ENCODE results near the gene LCN9.

Gene LCN9

DNA sequence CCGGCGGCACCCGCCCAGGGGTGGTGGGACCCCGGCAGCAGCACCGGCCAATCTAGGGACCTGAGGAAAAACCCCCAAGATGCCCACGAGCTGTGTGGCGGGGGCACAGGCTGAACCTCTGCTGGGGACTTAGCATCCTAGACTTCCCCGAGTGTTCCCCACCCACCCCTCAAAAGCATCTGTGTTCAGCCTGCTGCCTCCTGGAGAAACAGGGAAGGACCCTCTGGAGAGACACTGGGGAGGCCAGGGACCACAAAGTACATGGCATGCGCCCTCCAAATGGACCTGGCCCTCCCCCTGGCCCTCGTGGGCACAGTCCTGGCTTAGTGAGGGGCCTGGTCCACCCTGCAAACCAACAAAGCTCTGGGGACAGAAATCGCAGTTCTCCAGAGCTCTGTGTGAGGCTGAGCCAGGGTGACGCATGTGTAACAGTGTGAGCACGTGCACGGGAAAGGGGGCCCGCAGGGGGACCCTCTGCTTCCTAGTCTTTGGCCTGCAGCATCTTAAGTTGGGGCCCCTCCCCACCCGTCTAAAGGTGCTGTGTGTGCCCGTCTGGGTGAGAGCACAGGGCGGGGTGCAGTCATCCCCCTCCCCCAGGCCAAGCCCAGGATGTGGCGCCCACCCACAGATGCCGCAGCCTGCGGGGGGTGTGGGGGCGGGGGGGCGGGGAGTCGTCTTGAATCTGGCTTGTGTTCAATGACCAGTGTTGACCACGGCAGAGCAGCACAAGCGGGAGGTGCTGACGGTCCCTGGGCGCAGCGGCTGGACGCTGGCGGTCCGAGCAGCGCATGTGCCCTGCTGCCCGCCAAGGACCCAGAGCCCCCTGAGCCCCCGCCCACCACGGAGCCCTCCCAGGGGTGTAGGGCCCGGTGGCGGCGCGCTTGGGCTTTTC, 38.2 kb downstream of the LCN9 start:
- DNase-seq = no peak

DNA sequence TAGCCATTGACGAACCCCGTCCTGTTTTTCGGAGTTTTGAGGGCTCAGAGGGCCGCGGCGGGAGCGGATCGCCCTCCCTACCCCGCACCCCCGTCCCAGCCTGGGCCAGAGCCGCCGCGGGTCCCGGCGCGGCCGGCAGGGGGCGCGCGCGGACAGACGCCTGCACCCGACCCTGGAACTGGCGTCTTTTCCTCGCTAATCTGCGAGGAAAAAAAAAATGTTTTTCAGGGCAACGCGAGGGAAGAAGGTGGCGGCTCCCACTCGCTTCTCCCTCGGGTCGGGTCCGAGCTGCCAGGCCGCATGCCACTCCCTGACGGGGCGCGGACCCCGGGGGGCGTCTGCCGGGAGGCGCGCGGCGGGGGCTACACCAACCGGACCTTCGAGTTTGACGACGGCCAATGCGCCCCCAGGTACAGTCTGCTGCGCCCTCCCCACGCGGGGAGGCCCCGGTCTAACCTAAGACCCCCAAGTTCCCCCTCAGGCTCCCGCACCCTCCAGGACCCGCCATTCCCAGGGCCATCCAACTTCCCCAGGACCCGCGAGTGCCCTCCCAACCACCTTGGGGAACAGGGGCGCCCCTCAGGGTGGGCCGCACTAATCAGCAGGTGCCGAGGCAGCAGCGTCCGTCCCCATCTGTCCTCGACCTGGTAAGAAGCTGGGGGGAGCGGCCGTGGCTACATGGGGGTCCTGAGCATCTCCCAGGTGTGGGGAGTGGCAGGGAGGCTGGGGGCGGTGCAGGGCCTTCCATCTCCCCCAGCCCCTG, 39.0 kb downstream of the LCN9 start, which contains the start of gene KCNT1:
KCNT1 (plus strand) TSS at position 227 of the 763 bp plus-strand sequence; CDS start at position 301, 74 bp downstream.
- peak; percentile 9 for DNase-seq

GRCh38 chr9:135703726-135704125, 40.6 kb downstream of the LCN9 start:
- no peak for DNase-seq

DNA sequence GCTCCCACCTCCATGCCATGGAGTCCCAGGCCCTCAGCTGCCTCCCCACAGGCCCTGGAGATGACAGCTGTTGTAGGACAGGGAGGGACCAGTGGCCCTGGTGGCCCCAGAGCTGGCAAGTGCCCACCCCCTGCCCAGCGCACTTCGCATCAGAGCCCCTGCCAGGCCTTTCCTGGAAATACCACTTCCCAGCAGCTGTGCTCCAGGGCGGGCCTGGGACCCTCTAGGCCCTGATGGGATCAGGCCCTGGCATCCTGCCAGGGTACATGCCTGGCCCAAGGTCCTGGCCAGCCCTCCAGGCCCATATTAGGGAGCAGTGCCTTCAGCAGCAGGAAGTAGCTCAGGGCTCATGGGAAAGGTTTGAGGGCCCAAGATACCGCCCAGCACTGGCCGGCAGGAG, 41.4 kb downstream of the LCN9 start:
- no peak for DNase-seq

- DNase-seq = no peak
Observed at GRCh38 chr9:135705376-135705775, 42.3 kb downstream of the LCN9 start.

DNA sequence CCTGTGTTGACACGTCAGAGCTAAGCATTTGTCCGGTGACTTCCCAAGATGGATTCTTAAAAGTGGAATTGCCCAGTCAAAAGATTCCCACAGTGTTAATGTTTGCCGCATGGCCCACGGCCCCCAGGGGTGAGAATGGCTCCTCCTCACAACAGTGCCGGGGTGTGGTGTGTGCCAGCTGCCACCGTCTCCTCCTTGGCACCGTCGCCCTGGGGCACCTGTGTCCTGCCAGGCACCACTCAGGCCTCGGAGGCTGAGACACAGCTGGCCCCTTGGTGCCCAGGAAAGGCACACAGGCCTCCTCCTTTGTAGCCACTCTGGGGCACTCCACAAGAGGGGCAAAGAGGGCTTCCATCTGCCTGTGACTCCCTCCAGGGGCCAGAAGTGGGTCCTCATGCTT, 43.2 kb downstream of the LCN9 start:
- no peak for DNase-seq

DNA sequence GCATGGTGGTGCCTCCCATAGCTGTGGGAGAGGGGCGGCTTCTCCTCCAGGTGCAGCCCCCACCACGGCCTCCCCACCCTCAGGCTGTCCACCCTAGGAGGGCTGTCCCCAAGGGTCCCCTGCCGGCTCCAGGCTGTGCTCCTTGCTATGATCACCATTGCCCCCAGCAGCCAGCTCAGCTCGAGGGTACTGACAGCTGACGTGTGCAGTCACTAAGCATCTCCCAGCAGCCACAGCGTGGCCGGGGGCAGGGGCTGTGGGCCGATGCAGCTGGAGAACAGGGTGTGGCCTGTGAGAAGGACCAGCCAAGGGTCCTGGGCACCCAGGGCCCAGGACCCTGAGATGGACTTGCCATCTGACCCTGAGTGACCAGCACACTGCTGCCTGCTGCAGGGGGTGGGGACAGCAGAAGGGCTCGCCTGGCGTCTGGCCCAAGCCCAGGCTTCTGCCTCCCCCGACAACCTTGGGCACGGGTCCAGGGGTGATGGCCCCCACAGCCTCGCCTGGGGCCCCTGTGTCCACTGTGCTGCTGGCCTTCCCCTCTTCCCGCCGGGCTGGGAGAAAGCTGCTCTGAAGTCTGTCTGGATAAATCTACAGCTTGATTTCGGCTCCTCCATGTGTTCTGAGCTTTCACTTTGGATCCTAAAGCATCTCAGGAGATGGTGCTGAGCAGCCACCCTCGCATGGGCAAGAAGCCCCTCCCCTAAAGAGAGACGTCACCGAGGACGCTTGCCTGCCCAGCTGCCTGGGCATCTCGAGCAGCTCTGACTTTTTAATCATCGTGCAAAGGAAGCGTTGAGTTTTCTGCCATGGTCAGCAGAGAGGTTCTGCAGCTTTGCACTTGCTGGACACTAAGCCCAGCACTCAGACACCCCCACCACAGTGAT, 44.4 kb downstream of the LCN9 start:
- DNase-seq = no peak

- DNase-seq = no peak
Observed at GRCh38 chr9:135708164-135708563, 45.1 kb downstream of the LCN9 start.

DNA sequence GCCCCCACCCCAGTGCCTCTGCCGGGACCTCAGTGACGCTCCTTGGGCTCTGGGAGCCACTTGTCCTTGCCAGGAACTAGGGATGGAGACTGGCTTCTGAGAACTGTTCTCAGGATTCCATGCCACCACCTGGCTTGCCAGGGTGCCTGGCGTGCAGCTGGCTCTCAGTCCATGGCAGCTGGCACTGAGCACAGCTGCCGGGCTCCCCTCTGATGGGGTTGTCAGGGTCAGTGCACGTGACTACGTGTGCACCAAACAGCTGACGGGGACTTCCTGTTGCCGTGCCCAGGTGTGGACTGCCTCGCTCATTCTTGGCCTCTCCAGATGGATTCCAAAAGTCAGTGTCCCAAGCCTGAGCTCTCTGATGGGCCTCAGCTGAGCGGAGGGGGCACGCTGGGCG, 48.3 kb downstream of the LCN9 start:
- DNase-seq = peak; percentile 71

- DNase-seq = no peak
Observed at GRCh38 chr9:135711881-135712280, 48.8 kb downstream of the LCN9 start.

- DNase-seq = no peak
Observed at GRCh38 chr9:135712613-135713295, 49.6 kb downstream of the LCN9 start.

- no peak for DNase-seq
Observed at GRCh38 chr9:135714242-135715055, 51.3 kb downstream of the LCN9 start.

GRCh38 chr9:135715056-135715595, 52.0 kb downstream of the LCN9 start:
- DNase-seq = no peak

DNA sequence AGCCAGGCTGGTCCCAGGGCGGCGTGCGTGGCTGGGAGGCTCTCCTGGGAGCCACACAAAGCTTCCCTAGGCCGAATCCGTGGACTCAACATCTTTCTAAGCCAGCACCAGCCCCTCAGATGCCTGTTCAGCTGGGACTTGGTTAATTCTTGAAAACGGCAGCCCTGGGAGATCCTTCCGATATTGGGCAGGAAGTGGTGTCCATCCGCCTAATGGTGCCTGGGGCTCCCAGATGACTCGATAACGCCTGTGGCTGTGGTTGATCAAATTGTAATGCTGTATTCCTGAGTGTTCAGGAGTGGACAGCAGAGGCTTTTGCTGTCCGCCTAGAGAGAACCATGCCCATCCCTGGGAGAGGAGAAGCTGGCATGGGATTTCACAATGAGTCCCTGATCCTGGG, 52.9 kb downstream of the LCN9 start:
- DNase-seq = no peak

Measured in COR-L47 (cell line).